ACHN (cell line): Measurements from ENCODE around the gene FAM199X.
A peak's percentile ranks its signal among the peaks of the same experiment; 100 is the strongest.
"Not testable (repeated sequence)": the region's sequence is repeated elsewhere in the genome, so short reads cannot be mapped to it uniquely, and the experiment has no call there.

Experiments
- DNase-seq: peaks from one replicate; pipeline ENCODE4 v3.0.0-alpha.2; 2015
- in situ Hi-C: cut with HindIII; loops from 2 replicates; pipeline ENCODE4 v1.10.0; 2017; ENCODE audit warnings: low sequenced_read_pairs, low pct_ligation_motif_present, low pct_unique_long_range_greater_than_20kb

The FAM199X gene

DNA sequence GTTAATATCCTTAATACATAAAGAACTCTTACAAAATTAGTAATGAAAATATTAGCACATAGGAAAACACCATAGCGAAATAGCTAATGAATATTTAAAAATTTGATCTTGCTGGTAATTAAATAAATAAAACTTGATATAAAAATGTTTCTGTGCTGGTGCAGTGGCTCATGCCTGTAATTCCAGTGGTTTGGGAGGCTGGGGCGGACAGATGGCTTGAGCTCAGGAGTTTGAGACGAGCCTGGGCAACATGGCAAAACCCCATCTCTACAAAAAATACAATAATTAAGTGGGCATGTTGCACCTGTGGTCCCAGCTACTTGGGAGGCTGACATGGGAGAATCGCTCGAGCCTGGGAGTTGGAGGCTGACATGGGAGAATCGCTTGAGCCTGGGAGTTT is 7.6 kb downstream of the FAM199X start:
- no peak for DNase-seq
- in situ Hi-C loops, result no loop called here

GRCh38 chrX:104183685-104184084 is 17.4 kb downstream of the FAM199X start:
- DNase-seq, result no peak
- in situ Hi-C loops, result no loop called here

DNA sequence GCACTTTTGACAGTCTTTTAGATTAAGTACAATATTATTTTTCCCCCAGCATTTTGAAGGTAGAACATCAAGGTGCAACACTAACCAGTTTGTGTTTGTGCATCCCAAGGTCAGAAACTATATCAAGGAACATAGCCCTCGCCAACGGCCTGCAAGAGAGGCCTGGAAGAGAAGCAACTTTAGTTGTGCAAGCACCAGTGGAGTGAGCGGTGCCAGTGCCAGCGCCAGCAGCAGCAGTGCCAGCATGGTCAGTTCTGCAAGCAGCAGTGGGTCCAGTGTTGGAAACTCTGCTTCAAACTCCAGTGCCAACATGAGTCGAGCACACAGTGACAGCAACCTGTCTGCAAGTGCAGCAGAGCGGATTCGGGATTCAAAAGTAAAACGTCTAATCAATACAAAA is 21.7 kb downstream of the FAM199X start:
- DNase-seq, result no peak
- in situ Hi-C loops, result no loop called here

DNA sequence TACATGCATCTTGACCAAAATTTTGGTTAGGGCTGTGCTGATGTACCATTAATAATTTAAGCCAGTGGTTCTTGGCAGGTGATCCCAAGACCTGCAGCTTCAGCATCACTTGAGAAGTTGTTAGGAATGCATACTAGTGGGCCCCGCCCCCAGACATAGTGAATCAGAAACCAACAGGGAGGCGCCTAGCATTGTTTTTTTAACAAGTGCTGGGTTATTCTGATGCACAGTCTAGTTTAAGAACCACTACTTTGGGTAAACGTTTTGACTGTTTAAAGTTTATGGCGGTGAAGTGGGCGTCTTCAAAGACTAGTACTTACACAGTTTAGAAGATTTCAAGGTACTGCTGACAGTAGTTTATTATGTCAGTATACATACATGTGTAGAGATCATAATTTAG is 23.6 kb downstream of the FAM199X start:
- in situ Hi-C loops, result no loop called here
- DNase-seq, result peak; percentile 5

GRCh38 chrX:104193485-104193884 is 27.2 kb downstream of the FAM199X start:
- DNase-seq, result no peak
- in situ Hi-C loops, result no loop called here

DNA sequence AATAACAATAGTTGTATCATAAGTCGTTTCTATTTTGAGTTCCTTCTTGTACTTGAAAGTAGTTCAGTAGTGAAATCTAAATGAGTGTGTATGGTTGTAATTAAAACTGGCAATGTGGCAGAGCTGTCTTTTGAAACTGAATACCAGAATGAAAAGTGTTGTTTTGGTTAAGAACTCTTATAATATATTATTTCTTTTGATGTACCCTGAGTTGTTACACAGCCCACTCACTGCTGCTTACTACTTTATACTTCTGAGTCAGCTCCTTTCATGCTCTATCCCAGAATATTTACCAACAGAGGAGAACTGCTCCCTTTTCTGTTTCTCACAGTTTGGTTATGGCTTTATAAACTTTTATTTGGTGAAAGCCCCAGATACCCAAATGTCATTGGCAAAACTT is 28.8 kb downstream of the FAM199X start:
- no peak for DNase-seq

GRCh38 chrX:104195489-104196084 is 29.3 kb downstream of the FAM199X start:
- DNase-seq, result peak; percentile 30
- in situ Hi-C loops, result no loop called here

More for the DNA sequence above, 28.8 kb downstream of the FAM199X start:
- in situ Hi-C loops, result no loop called here

DNA sequence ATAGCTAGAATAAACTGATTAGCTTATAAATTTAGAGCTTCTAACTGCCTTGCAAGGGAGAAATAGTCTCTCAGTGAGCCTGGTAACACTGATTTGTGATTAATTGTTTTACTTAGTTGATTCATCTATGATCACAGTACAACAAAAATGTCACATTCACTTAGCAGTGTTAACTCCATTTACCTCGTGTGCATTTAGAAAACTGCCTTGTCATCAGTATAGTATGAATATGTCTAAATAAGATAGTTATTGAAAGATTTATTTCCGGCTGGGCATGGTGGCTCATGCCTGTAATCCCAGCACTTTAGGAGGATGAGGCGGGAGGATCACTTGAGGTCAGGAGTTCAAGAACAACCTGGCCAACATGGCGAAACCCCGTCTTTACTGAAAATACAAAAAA is 39.3 kb downstream of the FAM199X start:
- in situ Hi-C loops, result no loop called here

DNA sequence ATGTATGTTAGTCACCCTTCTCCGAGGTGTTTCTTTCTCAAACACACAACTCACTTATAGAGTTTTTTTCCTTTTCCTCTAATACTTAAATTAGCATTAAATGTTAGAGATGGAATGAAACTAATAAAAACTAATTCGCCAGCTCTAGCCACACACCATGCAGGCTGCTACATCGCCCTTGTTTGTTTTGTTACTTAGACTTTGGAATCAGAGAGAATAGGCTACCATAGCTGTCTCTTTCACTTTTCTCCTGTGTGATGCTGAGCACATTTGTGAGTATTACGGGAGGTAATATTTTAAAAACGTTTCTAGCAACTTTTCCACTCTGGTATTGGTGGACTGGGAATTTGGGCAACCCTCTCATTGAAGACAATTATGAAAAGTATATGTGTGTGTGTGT is 44.9 kb downstream of the FAM199X start:
- in situ Hi-C loops, result no loop called here
- no peak for DNase-seq

More for the DNA sequence above, 39.3 kb downstream of the FAM199X start:
- no peak for DNase-seq

- DNase-seq, in situ Hi-C loops: not testable (repeated sequence)
Observed at GRCh38 chrX:104230060-104230459, 63.8 kb downstream of the FAM199X start.
